DOHH2 (cell line): Measurements from ENCODE around the gene IER5.

ENCODE experiments used
- CTCF ChIP-seq: fragments of 200-600 bp; sonication (generic); IDR thresholded peaks from one replicate; pipeline ENCODE4 v1.5.1; 2014; ENCODE audit warnings: antibody characterized with exemption, mild to moderate bottlenecking, low read depth, low read length; ENCODE audit not compliant: poor library complexity, severe bottlenecking
- EZH2phosphoT487 ChIP-seq: fragments of 200-600 bp; sonication (generic); IDR thresholded peaks from 2 replicates; pipeline ENCODE4 v1.6.1; 2017; ENCODE audit warnings: borderline replicate concordance, mild to moderate bottlenecking, antibody characterized with exemption, low read length, moderate library complexity, mixed read lengths

GRCh38 chr1:181059435-181059834 lies 29.1 kb upstream of the IER5 start:
- TF ChIP-seq CTCF: no peak
- no peak for TF ChIP-seq EZH2phosphoT487
